HEK293 (cell line): ENCODE results near the gene EEF2KMT.

Source experiments
- CTCF ChIA-PET: fragments of 350-600 bp; formaldehyde crosslinking; extraction: SDS; loops from one replicate; lab custom pipeline; 2021; ENCODE audit warnings: antibody characterized with exemption; lab: Yijun Ruan, JAX
- POLR2A ChIA-PET: fragments of 300-600 bp; formaldehyde crosslinking; extraction: SDS; loops from one replicate; lab custom pipeline; 2020; ENCODE audit warnings: antibody characterized with exemption, inconsistent platforms; lab: Yijun Ruan, JAX
- H3K27ac ChIP-seq: fragments of 200-500 bp; sonication (Bioruptor generic); 2 replicates; pipeline ENCODE4 v1.5.1; 2014; ENCODE audit warnings: low read depth, low read length, control low read depth, inconsistent platforms; ENCODE audit errors: extremely low read depth
- H3K36me3 ChIP-seq, 2 experiments: fragments of 200-500 bp in 1 of 2; sonication (Bioruptor generic) in 1 of 2; 1 replicate in 1 of 2; 2 replicates in 1 of 2; pipeline ENCODE4 v1.5.1; 2014 to 2017; ENCODE audit warnings: inconsistent platforms in 2 of 2, low read length in 2 of 2; ENCODE audit not compliant: control insufficient read depth in 2 of 2, insufficient read depth in 1 of 2
- H3K4me1 ChIP-seq: fragments of 200-500 bp; sonication (Bioruptor generic); 2 replicates; pipeline ENCODE4 v1.5.1; 2014; ENCODE audit warnings: mild to moderate bottlenecking, low read length, inconsistent platforms; ENCODE audit not compliant: control insufficient read depth, insufficient read depth
- H3K4me3 ChIP-seq: 2 replicates; pipeline ENCODE4 v1.5.1; 2011; ENCODE audit warnings: low read depth, mild to moderate bottlenecking, control low read depth, low read length, moderate library complexity
- H3K9me3 ChIP-seq: fragments of 200-500 bp; sonication (Bioruptor generic); 2 replicates; pipeline ENCODE4 v1.5.1; 2014; ENCODE audit warnings: low read depth, low read length, inconsistent platforms; ENCODE audit not compliant: control insufficient read depth, insufficient read depth
- BCL11B ChIP-seq: fragments of 450-650 bp; formaldehyde crosslinking; IDR thresholded peaks from 2 replicates; pipeline ENCODE4 v1.5.1; 2016; ENCODE audit warnings: low read depth, missing biosample characterization, missing genetic modification characterization
- CTCF ChIP-seq: fragments of 450-650 bp; formaldehyde crosslinking; IDR thresholded peaks from 2 replicates; pipeline ENCODE4 v1.5.1; 2016; ENCODE audit warnings: missing biosample characterization, missing genetic modification characterization
- KLF8 ChIP-seq: fragments of 450-650 bp; formaldehyde crosslinking; IDR thresholded peaks from 2 replicates; pipeline ENCODE4 v1.5.1; 2016; ENCODE audit warnings: missing biosample characterization, missing genetic modification characterization
- ZBTB44 ChIP-seq: fragments of 450-650 bp; IDR thresholded peaks from 2 replicates; pipeline ENCODE4 v1.5.1; 2018; ENCODE audit warnings: missing biosample characterization, mild to moderate bottlenecking, missing genetic modification characterization
- ZBTB7A ChIP-seq: fragments of 450-650 bp; formaldehyde crosslinking; IDR thresholded peaks from 2 replicates; pipeline ENCODE4 v1.5.1; 2016; ENCODE audit warnings: low read depth, missing biosample characterization, missing genetic modification characterization
- ZBTB8A ChIP-seq: fragments of 450-650 bp; formaldehyde crosslinking; IDR thresholded peaks from 2 replicates; pipeline ENCODE4 v1.5.1; 2016; ENCODE audit warnings: missing biosample characterization, missing genetic modification characterization
- ZNF132 ChIP-seq: fragments of 450-650 bp; formaldehyde crosslinking; IDR thresholded peaks from 2 replicates; pipeline ENCODE4 v1.5.1; 2017; ENCODE audit warnings: missing biosample characterization, missing genetic modification characterization, borderline replicate concordance
- ZNF157 ChIP-seq: fragments of 450-650 bp; formaldehyde crosslinking; IDR thresholded peaks from 2 replicates; pipeline ENCODE4 v1.5.1; 2016; ENCODE audit warnings: missing biosample characterization, missing genetic modification characterization
- ZNF2 ChIP-seq: fragments of 450-650 bp; formaldehyde crosslinking; IDR thresholded peaks from 2 replicates; pipeline ENCODE4 v1.5.1; 2016; ENCODE audit warnings: missing biosample characterization, missing genetic modification characterization
- ZNF521 ChIP-seq: fragments of 450-650 bp; formaldehyde crosslinking; IDR thresholded peaks from 2 replicates; pipeline ENCODE4 v1.5.1; 2017; ENCODE audit warnings: missing biosample characterization, mild to moderate bottlenecking, missing genetic modification characterization
- ZNF544 ChIP-seq: fragments of 450-650 bp; formaldehyde crosslinking; IDR thresholded peaks from 2 replicates; pipeline ENCODE4 v1.5.0; 2017; ENCODE audit warnings: missing biosample characterization, missing genetic modification characterization
- ZNF548 ChIP-seq: fragments of 450-650 bp; formaldehyde crosslinking; IDR thresholded peaks from 2 replicates; pipeline ENCODE4 v1.5.1; 2016; ENCODE audit warnings: missing biosample characterization, missing genetic modification characterization
- ZNF585B ChIP-seq: fragments of 450-650 bp; formaldehyde crosslinking; IDR thresholded peaks from 2 replicates; pipeline ENCODE4 v1.5.1; 2016; ENCODE audit warnings: missing biosample characterization, missing genetic modification characterization
- ZNF624 ChIP-seq: fragments of 450-650 bp; formaldehyde crosslinking; IDR thresholded peaks from 2 replicates; pipeline ENCODE4 v1.5.1; 2017; ENCODE audit warnings: missing biosample characterization, missing genetic modification characterization
- ZNF626 ChIP-seq: fragments of 450-650 bp; sonication (Bioruptor Pico); formaldehyde crosslinking; IDR thresholded peaks from 2 replicates; pipeline ENCODE4 v1.5.1; 2018; ENCODE audit warnings: missing biosample characterization, missing genetic modification characterization, inconsistent platforms
- ZNF654 ChIP-seq: fragments of 450-650 bp; formaldehyde crosslinking; IDR thresholded peaks from 2 replicates; pipeline ENCODE4 v1.5.1; 2016; ENCODE audit warnings: low read depth, missing biosample characterization, missing genetic modification characterization
- ZNF777 ChIP-seq: fragments of 450-650 bp; formaldehyde crosslinking; IDR thresholded peaks from 2 replicates; pipeline ENCODE4 v1.5.1; 2017; ENCODE audit warnings: missing biosample characterization, missing genetic modification characterization, borderline replicate concordance
- ZSCAN4 ChIP-seq: fragments of 450-650 bp; formaldehyde crosslinking; IDR thresholded peaks from 2 replicates; pipeline ENCODE4 v1.5.1; 2017; ENCODE audit warnings: missing biosample characterization, missing genetic modification characterization
- ZSCAN5A ChIP-seq: fragments of 450-650 bp; formaldehyde crosslinking; IDR thresholded peaks from 2 replicates; pipeline ENCODE4 v1.5.1; 2016; ENCODE audit warnings: missing biosample characterization, missing genetic modification characterization

Gene EEF2KMT

GRCh38 chr16:5071681-5072333 is 25.8 kb downstream of the EEF2KMT start, which contains the start of gene ALG1 (continued):
- no peak for TF ChIP-seq ZBTB44 (tag by site-specific recombination)
- no peak for TF ChIP-seq ZBTB7A (tag by site-specific recombination)

GRCh38 chr16:5071341-5071680 is 26.3 kb downstream of the EEF2KMT start:
- peak overlapping the region; percentile 90 for H3K4me3 ChIP-seq
- no peak for TF ChIP-seq ZNF585B (tag by site-specific recombination)
- no peak for TF ChIP-seq ZNF521 (tag by site-specific recombination)
- no peak for TF ChIP-seq KLF8 (tag by site-specific recombination)
- TF ChIP-seq BCL11B: no peak
- no peak for TF ChIP-seq ZNF132 (tag by site-specific recombination)
- no peak for TF ChIP-seq ZNF624 (tag by site-specific recombination)
- TF ChIP-seq ZNF777 (tag by site-specific recombination): no peak
- TF ChIP-seq ZNF157: no peak
- no peak for TF ChIP-seq ZBTB7A (tag by site-specific recombination)
- TF ChIP-seq ZNF654: no peak
- TF ChIP-seq ZSCAN4 (tag by site-specific recombination): 0 out of 2 replicates have a peak, but pooled peaks have one; percentile 15
- TF ChIP-seq ZNF626: 0 out of 2 replicates have a peak, but pooled peaks have one; percentile 7
- no peak for TF ChIP-seq ZSCAN5A (tag by site-specific recombination)
- no peak for TF ChIP-seq ZNF2 (tag by site-specific recombination)
- no peak for TF ChIP-seq CTCF (tag by site-specific recombination)
- TF ChIP-seq ZNF548: no peak
- TF ChIP-seq ZNF544 (tag by site-specific recombination): no peak
- TF ChIP-seq ZBTB8A: peak; percentile 64
- ChIA-PET CTCF (interaction anchor here (1.2 kb wide), 1 partner anchor 9 kb away, joined by 3 read pairs; no protein-coding TSS in a partner anchor), POLR2A (interaction anchor here (1.5 kb wide), 1 partner anchor 27 kb away, joined by 5 read pairs; no protein-coding TSS in a partner anchor)
- H3K9me3 ChIP-seq: no peaks in the 10 kb centered on the region
- no peaks in the 10 kb centered on the region for H3K4me1 ChIP-seq
- H3K27ac ChIP-seq: no peak overlapping the region
- H3K36me3 ChIP-seq: peaks cover 0 to 27% of the 10 kb centered on the region in 2 experiments; a peak in 1 of 3 replicates
